CD14-positive monocyte (primary cell): Measurements from ENCODE around the gene ZNF385B. TPM values are rescaled to one million over a fixed set of nuclear protein-coding genes. Genes with fewer than 3 reads are reported as not detected.

Source experiments
- DNase-seq, 3 donors: peaks; one replicate each; pipeline ENCODE4 v3.0.0-alpha.2; 2011 to 2022
- H2AFZ ChIP-seq: 2 replicates; pipeline ENCODE4 v1.6.0; 2012; ENCODE audit warnings: mild to moderate bottlenecking, low read depth, low read length, inconsistent platforms; ENCODE audit not compliant: insufficient read depth, poor library complexity, severe bottlenecking
- H3K27ac ChIP-seq, 2 donors: 1 replicate in 1 of 2; 2 replicates in 1 of 2; pipeline ENCODE4 v1.5.1; 2012 to 2013; ENCODE audit warnings: low read length in 2 of 2, control low read depth in 1 of 2, inconsistent platforms in 1 of 2, low read depth in 1 of 2, mild to moderate bottlenecking in 1 of 2
- H3K27me3 ChIP-seq, 2 donors: one replicate each; pipeline versions ENCODE4 v1.6.0 to v1.6.1; 2011 to 2013; ENCODE audit warnings: low read length in 2 of 2; ENCODE audit not compliant: control insufficient read depth in 2 of 2, insufficient read depth in 2 of 2
- H3K36me3 ChIP-seq, 2 donors: replicated peaks in 1 of 2; 1 replicate in 1 of 2; 2 replicates in 1 of 2; pipeline versions ENCODE4 v1.5.1 to v1.6.1; 2012 to 2013; ENCODE audit warnings: low read length in 2 of 2, control low read depth in 1 of 2, inconsistent platforms in 1 of 2, mild to moderate bottlenecking in 1 of 2; ENCODE audit not compliant: insufficient read depth in 2 of 2, control insufficient read depth in 1 of 2
- H3K4me1 ChIP-seq, 2 donors: 1 replicate in 1 of 2; 2 replicates in 1 of 2; pipeline versions ENCODE4 v1.5.1 to v1.6.1; 2012 to 2013; ENCODE audit warnings: low read length in 2 of 2, control low read depth in 1 of 2, inconsistent platforms in 1 of 2, mild to moderate bottlenecking in 1 of 2, moderate library complexity in 1 of 2; ENCODE audit not compliant: insufficient read depth in 2 of 2, control insufficient read depth in 1 of 2
- H3K4me2 ChIP-seq: replicated peaks from 2 replicates; pipeline ENCODE3; 2012; ENCODE audit warnings: low read length, moderate library complexity, mild to moderate bottlenecking; ENCODE audit not compliant: poor library complexity, severe bottlenecking; ENCODE audit errors: extremely low read depth
- H3K4me3 ChIP-seq, 3 experiments: fragments of 200-600 bp in 1 of 3; sonication (generic) in 1 of 3; replicated peaks in 1 of 3; 1 replicate in 2 of 3; 2 replicates in 1 of 3; pipeline ENCODE4 v1.5.1; 2011 to 2013; ENCODE audit warnings: low read length in 3 of 3, mild to moderate bottlenecking in 3 of 3, control low read depth in 2 of 3, low read depth in 2 of 3, inconsistent platforms in 1 of 3, moderate library complexity in 1 of 3
- H3K79me2 ChIP-seq: 2 replicates; pipeline ENCODE4 v1.6.0; 2012; ENCODE audit warnings: mild to moderate bottlenecking, control low read depth, inconsistent platforms, low read length, moderate library complexity; ENCODE audit not compliant: insufficient read depth
- H3K9ac ChIP-seq: 2 replicates; pipeline ENCODE4 v1.6.0; 2017; ENCODE audit warnings: low read length, mild to moderate bottlenecking; ENCODE audit not compliant: insufficient read depth, poor library complexity, severe bottlenecking
- H3K9me3 ChIP-seq, 2 donors: replicated peaks in 1 of 2; 1 replicate in 1 of 2; 2 replicates in 1 of 2; pipeline versions ENCODE4 v1.5.1 to v1.6.1; 2012 to 2013; ENCODE audit warnings: low read length in 2 of 2, control low read depth in 1 of 2; ENCODE audit not compliant: control insufficient read depth in 1 of 2, insufficient read depth in 1 of 2
- H4K20me1 ChIP-seq: 2 replicates; pipeline ENCODE4 v1.6.0; 2012; ENCODE audit warnings: mild to moderate bottlenecking, low read length, control low read depth, moderate library complexity; ENCODE audit not compliant: insufficient read depth
- H3K27ac Mint-ChIP-seq, 7 donors: one replicate each; pipeline ENCODE4 v1.8.0; 2020; ENCODE audit warnings: mild to moderate bottlenecking in 7 of 7, mixed read lengths in 7 of 7, moderate library complexity in 6 of 7, inconsistent platforms in 2 of 7
- H3K27me3 Mint-ChIP-seq, 3 donors: one replicate each; pipeline ENCODE4 v1.8.0; 2021 to 2022; ENCODE audit warnings: low read depth in 3 of 3, mild to moderate bottlenecking in 3 of 3, mixed read lengths in 3 of 3, moderate library complexity in 3 of 3, inconsistent platforms in 1 of 3
- H3K36me3 Mint-ChIP-seq, 2 donors: one replicate each; pipeline ENCODE4 v1.8.0; 2020; ENCODE audit warnings: mixed read lengths in 2 of 2, inconsistent platforms in 1 of 2, mild to moderate bottlenecking in 1 of 2
- H3K4me1 Mint-ChIP-seq: one replicate; pipeline ENCODE4 v1.8.0; 2020; ENCODE audit warnings: mild to moderate bottlenecking, mixed read lengths
- H3K4me3 Mint-ChIP-seq, 2 donors: one replicate each; pipeline ENCODE4 v1.8.0; 2020; ENCODE audit warnings: mild to moderate bottlenecking in 2 of 2, mixed read lengths in 2 of 2, moderate library complexity in 1 of 2
- H3K9me3 Mint-ChIP-seq, 7 donors: one replicate each; pipeline ENCODE4 v1.8.0; 2020 to 2022; ENCODE audit warnings: mixed read lengths in 7 of 7, mild to moderate bottlenecking in 6 of 7, moderate library complexity in 6 of 7, inconsistent platforms in 2 of 7
- WGBS: methylation state at CpG from one replicate; pipeline ENCODE4 v1.1.5; 2013; ENCODE audit warnings: missing lambda C conversion rate; ENCODE audit not compliant: insufficient coverage; 5-methylcytosine and 5-hydroxymethylcytosine counted together
- intact Hi-C, 2 donors: fragments of 100-400 bp; cut with micrococcal nuclease; formaldehyde crosslinking; loops; one replicate each; pipeline versions ENCODE4 v1.15.0 to v1.15.1; 2023
- polyA plus RNA-seq, 3 donors: library from polyadenylated mRNA; depleted of rRNA in 1 of 3; unstranded in 2 of 3; stranded (reverse) in 1 of 3; fragments of 300-500 nt in 2 of 3; fragments of >200 nt in 1 of 3; fragmentation: Illumina TruSeq in 2 of 3; gene quantifications; 1 replicate in 2 of 3; 2 replicates in 1 of 3; pipeline ENCODE4 v1.2.3, GENCODE V29; 2012 to 2021
- TF ChIP-seq, protein P1 (sequence below): fragments of 200-600 bp; IDR thresholded peaks from one replicate; pipeline ENCODE4 v1.8.0; 2022; ENCODE audit warnings: antibody characterized with exemption, mild to moderate bottlenecking

ZNF385B gene
- polyA plus RNA-seq, 3 donors: not detected

DNA sequence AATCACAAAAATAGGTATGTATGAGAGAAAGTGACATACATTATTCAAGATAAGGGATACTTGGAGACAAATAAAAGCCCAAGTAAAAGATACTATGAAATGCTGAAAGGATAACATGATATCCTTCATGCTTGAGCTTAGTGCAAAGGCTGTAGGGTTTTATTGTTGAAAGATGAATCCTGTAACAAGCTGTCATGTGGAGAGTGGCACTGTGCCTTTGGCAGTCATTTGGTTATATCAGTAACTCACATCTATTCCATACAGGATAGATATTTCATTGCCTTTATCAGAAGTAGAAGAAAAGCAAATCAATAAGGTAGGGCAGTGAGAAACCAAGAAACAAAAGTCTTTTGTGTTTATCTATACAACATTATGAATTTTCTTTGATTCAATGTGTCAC is 211.0 kb downstream of the ZNF385B start:
- Mint-ChIP-seq H3K4me1 (no peaks in the 10 kb centered on the region), H3K9me3 (peaks cover 0 to 2% (median 0%) of the 10 kb centered on the region in 7 donors), H3K36me3 (no peaks in the 10 kb centered on the region), H3K27ac (no peak overlapping the region), H3K4me3 (no peak overlapping the region), H3K27me3 (peaks cover 0 to 3% (median 3%) of the 10 kb centered on the region in 3 donors)
- TF ChIP-seq, protein P1, sequence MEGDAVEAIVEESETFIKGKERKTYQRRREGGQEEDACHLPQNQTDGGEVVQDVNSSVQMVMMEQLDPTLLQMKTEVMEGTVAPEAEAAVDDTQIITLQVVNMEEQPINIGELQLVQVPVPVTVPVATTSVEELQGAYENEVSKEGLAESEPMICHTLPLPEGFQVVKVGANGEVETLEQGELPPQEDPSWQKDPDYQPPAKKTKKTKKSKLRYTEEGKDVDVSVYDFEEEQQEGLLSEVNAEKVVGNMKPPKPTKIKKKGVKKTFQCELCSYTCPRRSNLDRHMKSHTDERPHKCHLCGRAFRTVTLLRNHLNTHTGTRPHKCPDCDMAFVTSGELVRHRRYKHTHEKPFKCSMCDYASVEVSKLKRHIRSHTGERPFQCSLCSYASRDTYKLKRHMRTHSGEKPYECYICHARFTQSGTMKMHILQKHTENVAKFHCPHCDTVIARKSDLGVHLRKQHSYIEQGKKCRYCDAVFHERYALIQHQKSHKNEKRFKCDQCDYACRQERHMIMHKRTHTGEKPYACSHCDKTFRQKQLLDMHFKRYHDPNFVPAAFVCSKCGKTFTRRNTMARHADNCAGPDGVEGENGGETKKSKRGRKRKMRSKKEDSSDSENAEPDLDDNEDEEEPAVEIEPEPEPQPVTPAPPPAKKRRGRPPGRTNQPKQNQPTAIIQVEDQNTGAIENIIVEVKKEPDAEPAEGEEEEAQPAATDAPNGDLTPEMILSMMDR: no peak
- H3K4me1 ChIP-seq: no peaks in the 10 kb centered on the region
- H3K27me3 ChIP-seq: no peaks in the 10 kb centered on the region
- no peaks in the 10 kb centered on the region for H4K20me1 ChIP-seq
- intact Hi-C loops: no loop called here
- no peak overlapping the region for H2AFZ ChIP-seq
- no peaks in the 10 kb centered on the region for H3K9me3 ChIP-seq
- no peak overlapping the region for H3K9ac ChIP-seq
- no peaks in the 10 kb centered on the region for H3K79me2 ChIP-seq
- no peak overlapping the region for H3K27ac ChIP-seq
- H3K36me3 ChIP-seq: no peaks in the 10 kb centered on the region
- DNase-seq: no peak
- H3K4me3 ChIP-seq: no peak overlapping the region
- no peak overlapping the region for H3K4me2 ChIP-seq

DNA sequence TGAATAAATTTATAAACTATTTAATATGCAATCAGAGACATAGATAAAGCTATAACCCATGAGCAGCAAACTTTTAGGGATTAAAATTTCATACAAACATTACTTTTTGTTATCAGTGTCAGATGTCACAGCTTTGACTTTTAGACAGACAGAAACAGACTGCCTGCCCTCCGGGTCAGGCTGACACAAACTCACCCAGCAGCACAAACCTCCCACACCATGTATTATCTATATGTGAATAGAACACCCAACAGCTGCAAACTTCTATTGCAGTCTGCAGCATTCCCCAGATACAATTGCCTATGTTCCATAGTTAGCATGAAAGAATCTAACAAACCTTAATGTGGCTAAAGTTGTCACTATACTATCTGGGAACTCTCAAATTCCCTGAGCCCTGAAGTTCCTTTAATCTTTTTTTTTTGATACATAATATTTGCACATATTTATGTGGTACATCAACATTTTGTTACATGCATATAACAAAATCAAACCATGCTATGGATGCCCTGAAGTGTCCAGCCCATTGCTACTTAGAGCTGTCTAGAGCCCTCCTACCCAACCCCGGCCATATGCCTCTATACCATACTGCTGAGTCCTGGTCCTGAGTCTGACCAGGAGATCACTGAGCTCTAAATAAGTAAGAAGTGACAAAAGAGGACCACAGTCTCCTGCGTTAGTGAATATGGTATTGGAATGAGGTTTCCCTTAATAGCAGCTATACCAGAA is 214.4 kb downstream of the ZNF385B start:
- Histone ChIP-seq H4K20me1 (no peaks in the 10 kb centered on the region), H3K9me3 (no peaks in the 10 kb centered on the region), H3K4me2 (no peak overlapping the region), H3K27me3 (no peaks in the 10 kb centered on the region), H3K4me1 (no peaks in the 10 kb centered on the region), H3K4me3 (no peak overlapping the region), H3K36me3 (no peaks in the 10 kb centered on the region), H3K9ac (no peak overlapping the region), H2AFZ (no peak overlapping the region), H3K79me2 (no peaks in the 10 kb centered on the region), H3K27ac (no peak overlapping the region)
- no peak overlapping the region for H3K4me3 Mint-ChIP-seq
- H3K27ac Mint-ChIP-seq: no peak overlapping the region
- H3K9me3 Mint-ChIP-seq: peaks cover 0 to 2% (median 0%) of the 10 kb centered on the region in 7 donors
- H3K27me3 Mint-ChIP-seq: peaks cover 0 to 3% (median 3%) of the 10 kb centered on the region in 3 donors
- H3K36me3 Mint-ChIP-seq: no peaks in the 10 kb centered on the region
- intact Hi-C loops: no loop called here
- no peaks in the 10 kb centered on the region for H3K4me1 Mint-ChIP-seq
- DNase-seq: no peak
- TF ChIP-seq, protein P1: no peak
- 80% methylated on average over 1 of the region's 3 CpGs for WGBS
